ENCODE results near the gene ZNF554. TPM values are rescaled to one million over a fixed set of nuclear protein-coding genes. Genes with fewer than 3 reads are reported as not detected.

ZNF554 gene
- polyA plus RNA-seq, 1 of the 3 experiments (the other 2 are of a cell fraction): 1.7 TPM

DNA sequence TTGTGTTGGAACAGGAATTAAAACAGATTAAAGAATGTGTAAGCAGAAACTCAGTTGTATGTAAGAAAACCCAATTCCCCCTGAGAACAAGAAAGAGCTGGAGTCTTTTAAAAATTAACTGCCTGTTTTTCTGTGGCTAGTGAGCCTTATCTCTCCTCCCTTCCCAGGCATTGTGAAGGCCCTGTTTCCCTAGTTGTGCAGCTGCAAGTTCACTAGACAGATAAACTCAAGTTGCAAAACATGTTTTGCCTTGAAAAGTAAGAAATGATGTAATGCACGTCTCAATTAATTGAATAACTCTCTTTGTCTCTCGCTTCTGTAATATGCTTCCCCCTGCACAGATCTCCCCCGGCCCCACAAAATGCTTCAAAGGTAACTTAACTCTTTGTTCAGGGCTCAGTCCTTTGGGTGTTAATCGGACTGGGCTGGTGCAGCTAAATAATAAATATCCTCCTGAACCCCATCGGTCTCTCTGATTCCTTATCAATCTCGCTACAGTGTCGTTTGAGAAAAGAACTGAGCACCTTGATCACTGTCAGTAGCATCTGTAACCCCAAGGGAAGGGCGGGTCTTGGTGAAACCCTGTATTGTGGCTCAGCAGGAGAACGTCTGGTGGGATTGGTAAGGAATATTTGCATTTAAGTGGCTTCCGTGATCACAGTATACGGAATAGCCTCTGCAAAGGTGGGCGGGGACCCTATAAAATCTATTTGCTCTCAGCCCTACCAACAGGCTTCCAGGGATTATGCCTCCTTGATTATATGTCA is 45.8 kb downstream of the ZNF554 start:
- no peak overlapping the region for H3K27ac ChIP-seq (ENCODE audit: low read depth in 2 of 2, low read length in 1 of 2)
- no peaks in the 10 kb centered on the region for H3K79me2 ChIP-seq (ENCODE audit: insufficient read depth)
- no peak for TF ChIP-seq PBX3 (IDR thresholded peaks at IDR 0.05)
- TF ChIP-seq MXI1 (IDR thresholded peaks at IDR 0.05; ENCODE audit: low read depth, low read length): no peak
- TF ChIP-seq RAD21 (IDR thresholded peaks at IDR 0.05; ENCODE audit: low read length): no peak
- TF ChIP-seq MEF2A (IDR thresholded peaks at IDR 0.05; ENCODE audit: borderline replicate concordance, low read depth): no peak
- TF ChIP-seq, protein P1, sequence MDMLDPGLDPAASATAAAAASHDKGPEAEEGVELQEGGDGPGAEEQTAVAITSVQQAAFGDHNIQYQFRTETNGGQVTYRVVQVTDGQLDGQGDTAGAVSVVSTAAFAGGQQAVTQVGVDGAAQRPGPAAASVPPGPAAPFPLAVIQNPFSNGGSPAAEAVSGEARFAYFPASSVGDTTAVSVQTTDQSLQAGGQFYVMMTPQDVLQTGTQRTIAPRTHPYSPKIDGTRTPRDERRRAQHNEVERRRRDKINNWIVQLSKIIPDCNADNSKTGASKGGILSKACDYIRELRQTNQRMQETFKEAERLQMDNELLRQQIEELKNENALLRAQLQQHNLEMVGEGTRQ (IDR thresholded peaks at IDR 0.05; ENCODE audit: borderline replicate concordance, low read depth, low read length): no peak
- TF ChIP-seq ELF1 (IDR thresholded peaks at IDR 0.05): no peak
- TF ChIP-seq MAX (IDR thresholded peaks at IDR 0.05; ENCODE audit: low read depth): no peak
- TF ChIP-seq, protein P2, sequence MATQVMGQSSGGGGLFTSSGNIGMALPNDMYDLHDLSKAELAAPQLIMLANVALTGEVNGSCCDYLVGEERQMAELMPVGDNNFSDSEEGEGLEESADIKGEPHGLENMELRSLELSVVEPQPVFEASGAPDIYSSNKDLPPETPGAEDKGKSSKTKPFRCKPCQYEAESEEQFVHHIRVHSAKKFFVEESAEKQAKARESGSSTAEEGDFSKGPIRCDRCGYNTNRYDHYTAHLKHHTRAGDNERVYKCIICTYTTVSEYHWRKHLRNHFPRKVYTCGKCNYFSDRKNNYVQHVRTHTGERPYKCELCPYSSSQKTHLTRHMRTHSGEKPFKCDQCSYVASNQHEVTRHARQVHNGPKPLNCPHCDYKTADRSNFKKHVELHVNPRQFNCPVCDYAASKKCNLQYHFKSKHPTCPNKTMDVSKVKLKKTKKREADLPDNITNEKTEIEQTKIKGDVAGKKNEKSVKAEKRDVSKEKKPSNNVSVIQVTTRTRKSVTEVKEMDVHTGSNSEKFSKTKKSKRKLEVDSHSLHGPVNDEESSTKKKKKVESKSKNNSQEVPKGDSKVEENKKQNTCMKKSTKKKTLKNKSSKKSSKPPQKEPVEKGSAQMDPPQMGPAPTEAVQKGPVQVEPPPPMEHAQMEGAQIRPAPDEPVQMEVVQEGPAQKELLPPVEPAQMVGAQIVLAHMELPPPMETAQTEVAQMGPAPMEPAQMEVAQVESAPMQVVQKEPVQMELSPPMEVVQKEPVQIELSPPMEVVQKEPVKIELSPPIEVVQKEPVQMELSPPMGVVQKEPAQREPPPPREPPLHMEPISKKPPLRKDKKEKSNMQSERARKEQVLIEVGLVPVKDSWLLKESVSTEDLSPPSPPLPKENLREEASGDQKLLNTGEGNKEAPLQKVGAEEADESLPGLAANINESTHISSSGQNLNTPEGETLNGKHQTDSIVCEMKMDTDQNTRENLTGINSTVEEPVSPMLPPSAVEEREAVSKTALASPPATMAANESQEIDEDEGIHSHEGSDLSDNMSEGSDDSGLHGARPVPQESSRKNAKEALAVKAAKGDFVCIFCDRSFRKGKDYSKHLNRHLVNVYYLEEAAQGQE (IDR thresholded peaks at IDR 0.05; ENCODE audit: low read depth, low read length): no peak
- no peak for TF ChIP-seq FOSL2 (IDR thresholded peaks at IDR 0.05; ENCODE audit: borderline replicate concordance, low read depth)
- TF ChIP-seq CHD2 (IDR thresholded peaks at IDR 0.05; ENCODE audit: low read length, partially characterized antibody): no peak
- TF ChIP-seq TCF12 (IDR thresholded peaks at IDR 0.05): no peak
- TF ChIP-seq EZH2phosphoT487 (IDR thresholded peaks at IDR 0.05; ENCODE audit: borderline replicate concordance, low read depth): no peak
- TF ChIP-seq IRF3 (IDR thresholded peaks at IDR 0.05; ENCODE audit: low read depth, low read length): no peak
- no peak for TF ChIP-seq EP300 (IDR thresholded peaks at IDR 0.05; ENCODE audit: borderline replicate concordance in 1 of 2, low read depth in 1 of 2, low read length in 1 of 2)
- TF ChIP-seq SIN3A (IDR thresholded peaks at IDR 0.05; ENCODE audit: borderline replicate concordance, low read depth, low read length): no peak
- TF ChIP-seq FOXJ3 (CRISPR knock-in tag; IDR thresholded peaks at IDR 0.05): no peak
- no peak for TF ChIP-seq GATA2 (CRISPR knock-in tag; IDR thresholded peaks at IDR 0.05)
- no peak for TF ChIP-seq SMC3 (IDR thresholded peaks at IDR 0.05; ENCODE audit: low read depth, low read length)
- no peak for TF ChIP-seq YY1 (IDR thresholded peaks at IDR 0.05; ENCODE audit: low read depth)
- TF ChIP-seq, protein P3, sequence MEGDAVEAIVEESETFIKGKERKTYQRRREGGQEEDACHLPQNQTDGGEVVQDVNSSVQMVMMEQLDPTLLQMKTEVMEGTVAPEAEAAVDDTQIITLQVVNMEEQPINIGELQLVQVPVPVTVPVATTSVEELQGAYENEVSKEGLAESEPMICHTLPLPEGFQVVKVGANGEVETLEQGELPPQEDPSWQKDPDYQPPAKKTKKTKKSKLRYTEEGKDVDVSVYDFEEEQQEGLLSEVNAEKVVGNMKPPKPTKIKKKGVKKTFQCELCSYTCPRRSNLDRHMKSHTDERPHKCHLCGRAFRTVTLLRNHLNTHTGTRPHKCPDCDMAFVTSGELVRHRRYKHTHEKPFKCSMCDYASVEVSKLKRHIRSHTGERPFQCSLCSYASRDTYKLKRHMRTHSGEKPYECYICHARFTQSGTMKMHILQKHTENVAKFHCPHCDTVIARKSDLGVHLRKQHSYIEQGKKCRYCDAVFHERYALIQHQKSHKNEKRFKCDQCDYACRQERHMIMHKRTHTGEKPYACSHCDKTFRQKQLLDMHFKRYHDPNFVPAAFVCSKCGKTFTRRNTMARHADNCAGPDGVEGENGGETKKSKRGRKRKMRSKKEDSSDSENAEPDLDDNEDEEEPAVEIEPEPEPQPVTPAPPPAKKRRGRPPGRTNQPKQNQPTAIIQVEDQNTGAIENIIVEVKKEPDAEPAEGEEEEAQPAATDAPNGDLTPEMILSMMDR (IDR thresholded peaks at IDR 0.05): no peak
- ChIA-PET CTCF (no interaction called here), POLR2A (no interaction called here)
- no peaks in the 10 kb centered on the region for H3K36me3 ChIP-seq (replicated peaks in 1 of 2; ENCODE audit: control insufficient read depth in 1 of 2, insufficient read depth in 2 of 2, low read length in 1 of 2)
- no peaks in the 10 kb centered on the region; a peak in 1 of 4 replicates for H3K4me1 ChIP-seq (ENCODE audit: control insufficient read depth in 1 of 2, insufficient read depth in 2 of 2, low read depth in 1 of 2, low read length in 1 of 2)
- DNase-seq: no peak
- no peaks in the 10 kb centered on the region for H4K20me1 ChIP-seq (ENCODE audit: insufficient read depth)
- WGBS (ENCODE audit: low lambda C conversion rate): 53% methylated on average over 12 of the region's 12 CpGs
- no peaks in the 10 kb centered on the region for H3K27me3 ChIP-seq (ENCODE audit: insufficient read depth)
- H3K9me3 ChIP-seq: no peaks in the 10 kb centered on the region
- H3F3A ChIP-seq (replicated peaks; ENCODE audit: insufficient read depth): no peaks in the 10 kb centered on the region
- H3K9me2 ChIP-seq: no peaks in the 10 kb centered on the region
- H3K4me2 ChIP-seq: no peak overlapping the region
- no peak overlapping the region for H2AFZ ChIP-seq (ENCODE audit: low read depth)
- H3K9ac ChIP-seq: no peak overlapping the region
- H3K4me3 ChIP-seq (ENCODE audit: low read depth in 2 of 2, low read length in 1 of 2): no peak overlapping the region
